Large intestine (tissue), 3 donors: Measurements from ENCODE around the gene ZNF70. TPM values are rescaled to one million over a fixed set of nuclear protein-coding genes. Genes with fewer than 3 reads are reported as not detected.
A peak's percentile ranks its signal among the peaks of the same experiment; 100 is the strongest.

Experiments
- DNase-seq, 2 donors: peaks; one replicate each; pipeline versions ENCODE4 v3.0.0 to v3.0.0-alpha.2; 2013
- H3K27ac ChIP-seq: one replicate; pipeline ENCODE4 v1.5.1; 2013; ENCODE audit warnings: low read length
- H3K27me3 ChIP-seq: 2 replicates; pipeline ENCODE4 v1.6.1; 2013; ENCODE audit warnings: low read length; ENCODE audit not compliant: control insufficient read depth, insufficient read depth
- H3K36me3 ChIP-seq: 2 replicates; pipeline ENCODE4 v1.6.1; 2013; ENCODE audit warnings: low read length; ENCODE audit not compliant: control insufficient read depth, insufficient read depth
- H3K4me1 ChIP-seq: one replicate; pipeline ENCODE4 v1.6.1; 2013; ENCODE audit warnings: low read length; ENCODE audit not compliant: control insufficient read depth, insufficient read depth
- H3K4me3 ChIP-seq: one replicate; pipeline ENCODE4 v1.5.1; 2013; ENCODE audit warnings: low read length
- H3K9me3 ChIP-seq: one replicate; pipeline ENCODE4 v1.6.1; 2013; ENCODE audit warnings: mild to moderate bottlenecking, low read depth, low read length, moderate library complexity; ENCODE audit not compliant: control insufficient read depth
- WGBS: methylation state at CpG from one replicate; pipeline ENCODE4 v1.1.5; 2013; ENCODE audit warnings: low lambda C conversion rate; ENCODE audit not compliant: insufficient coverage; 5-methylcytosine and 5-hydroxymethylcytosine counted together
- polyA plus RNA-seq: library from polyadenylated mRNA; unstranded; fragments of 120-200 nt; gene quantifications from one replicate; pipeline ENCODE4 v1.2.1, GENCODE V29; 2013

The ZNF70 gene
- polyA plus RNA-seq, 1 donor = 4.0 TPM

DNA sequence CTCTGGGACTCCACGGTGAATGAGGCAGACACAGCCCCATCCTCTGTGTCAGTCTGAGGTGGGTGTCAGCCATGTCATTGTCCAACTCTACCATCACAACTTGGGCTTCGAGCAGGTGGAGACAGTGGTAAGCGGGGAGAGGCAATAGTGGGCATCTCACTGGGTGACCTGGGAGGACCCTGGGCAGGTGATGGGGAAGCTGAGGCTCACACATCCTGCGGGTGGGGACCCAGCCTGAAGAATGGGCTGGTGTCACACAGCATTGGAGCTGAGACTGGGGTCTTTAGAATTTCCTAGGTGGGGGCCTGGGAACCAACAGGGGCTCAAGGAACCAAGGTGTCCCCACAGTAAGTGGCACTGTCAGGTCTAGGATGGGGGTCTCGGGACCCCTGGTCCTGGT, 28.8 kb upstream of the ZNF70 start:
- Histone ChIP-seq H3K27me3 (no peaks in the 10 kb centered on the region), H3K4me1 (peaks cover 63% of the 10 kb centered on the region), H3K4me3 (no peak overlapping the region), H3K27ac (no peak overlapping the region), H3K36me3 (no peaks in the 10 kb centered on the region), H3K9me3 (no peaks in the 10 kb centered on the region)
- no peak for DNase-seq
- WGBS = no CpG with 5 or more reads among the region's 5 CpGs

DNA sequence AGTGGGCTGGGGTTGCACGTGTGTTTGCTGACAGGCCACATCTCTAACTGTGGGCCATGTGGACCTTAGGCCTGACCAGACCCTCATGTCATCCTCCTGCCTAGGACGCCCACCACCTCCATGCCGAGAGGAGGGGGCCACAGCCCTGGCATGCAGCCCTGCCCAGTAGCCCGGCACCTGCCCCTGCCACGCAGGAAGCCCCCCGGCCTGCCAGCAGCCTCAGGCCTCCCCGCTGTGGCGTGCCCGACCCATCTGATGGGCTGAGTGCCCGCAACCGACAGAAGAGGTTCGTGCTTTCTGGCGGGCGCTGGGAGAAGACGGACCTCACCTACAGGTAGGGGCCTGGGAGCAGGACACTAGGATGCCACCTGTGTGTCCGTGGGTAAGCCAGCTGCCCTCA, 28.2 kb upstream of the ZNF70 start:
- DNase-seq = no peak
- no peak overlapping the region for H3K4me3 ChIP-seq

DNA sequence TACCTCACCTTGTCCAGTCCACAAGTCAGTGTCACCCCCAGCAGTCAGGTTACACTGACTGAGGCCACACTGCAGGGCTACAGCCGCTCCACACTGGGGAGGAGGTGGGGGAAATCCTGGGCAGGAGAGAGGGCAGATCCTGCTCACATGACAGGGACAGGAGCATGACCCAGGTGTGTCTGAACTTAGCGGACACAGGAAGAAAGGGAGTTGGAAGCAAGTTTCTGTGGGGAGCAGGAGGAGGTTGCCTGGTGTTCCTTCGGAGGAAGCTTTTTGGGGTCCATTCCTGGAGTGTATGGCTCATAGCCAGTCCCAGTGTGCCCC, 27.6 kb upstream of the ZNF70 start:
- WGBS = no CpG with 5 or more reads among the region's 3 CpGs
- peaks cover 63% of the 10 kb centered on the region for H3K4me1 ChIP-seq
- H3K27me3 ChIP-seq = no peaks in the 10 kb centered on the region
- DNase-seq = peak; percentile 69 to 75
- H3K27ac ChIP-seq = peak overlapping the region; percentile 44
- no peaks in the 10 kb centered on the region for H3K36me3 ChIP-seq
- no peak overlapping the region for H3K4me3 ChIP-seq
- no peaks in the 10 kb centered on the region for H3K9me3 ChIP-seq

More for the DNA sequence above, 28.2 kb upstream of the ZNF70 start:
- H3K27ac ChIP-seq = peak overlapping the region; percentile 44
- WGBS = no CpG with 5 or more reads among the region's 16 CpGs
- H3K4me1 ChIP-seq = peaks cover 63% of the 10 kb centered on the region
- no peaks in the 10 kb centered on the region for H3K27me3 ChIP-seq
- no peaks in the 10 kb centered on the region for H3K9me3 ChIP-seq
- no peaks in the 10 kb centered on the region for H3K36me3 ChIP-seq

DNA sequence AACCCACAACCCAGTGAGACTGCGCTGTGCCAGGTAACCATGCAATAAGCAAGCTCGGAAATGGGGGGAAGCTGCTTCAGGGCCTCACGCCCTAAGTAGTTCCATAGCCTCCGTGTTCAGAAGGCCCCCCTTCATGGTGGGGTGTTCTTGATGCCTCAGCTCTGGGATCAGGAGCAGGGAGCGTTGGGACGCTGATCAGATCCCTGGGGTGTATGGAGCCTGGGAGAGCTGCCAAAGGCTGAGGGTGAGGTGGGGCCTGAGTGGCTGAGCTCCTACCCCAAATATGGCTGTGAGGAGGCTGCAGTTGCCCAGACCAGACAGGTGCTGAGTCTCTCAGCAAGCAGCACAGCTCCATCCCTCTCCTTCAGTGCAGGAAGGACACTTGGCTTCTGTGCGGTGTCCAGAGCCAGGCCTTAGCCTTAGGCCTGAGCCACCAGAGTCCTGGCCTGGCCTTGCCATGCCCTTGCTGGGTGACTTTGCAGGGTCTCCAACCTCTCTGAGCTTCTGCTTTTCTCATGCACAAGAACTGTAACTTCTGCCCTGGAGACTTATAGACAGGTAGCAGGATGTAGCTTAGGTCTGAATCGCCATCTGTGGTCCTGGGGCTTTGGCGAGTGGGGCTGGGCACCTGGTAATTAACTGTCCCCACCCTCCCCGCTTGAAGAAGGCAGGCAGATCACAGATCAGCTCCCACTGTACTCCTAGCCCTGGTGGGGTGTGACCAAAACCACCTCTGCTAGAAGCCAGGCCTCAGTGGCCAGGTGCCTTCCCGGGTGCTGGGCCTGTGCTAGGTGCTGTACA, 27.1 kb upstream of the ZNF70 start:
- Histone ChIP-seq H3K4me1 (peaks cover 63% of the 10 kb centered on the region), H3K27ac (peak overlapping the region; percentile 2), H3K27me3 (peaks cover 2% of the 10 kb centered on the region), H3K36me3 (no peaks in the 10 kb centered on the region), H3K9me3 (no peaks in the 10 kb centered on the region), H3K4me3 (no peak overlapping the region)
- WGBS = 100% methylated on average over 1 of the region's 11 CpGs
- no peak for DNase-seq

DNA sequence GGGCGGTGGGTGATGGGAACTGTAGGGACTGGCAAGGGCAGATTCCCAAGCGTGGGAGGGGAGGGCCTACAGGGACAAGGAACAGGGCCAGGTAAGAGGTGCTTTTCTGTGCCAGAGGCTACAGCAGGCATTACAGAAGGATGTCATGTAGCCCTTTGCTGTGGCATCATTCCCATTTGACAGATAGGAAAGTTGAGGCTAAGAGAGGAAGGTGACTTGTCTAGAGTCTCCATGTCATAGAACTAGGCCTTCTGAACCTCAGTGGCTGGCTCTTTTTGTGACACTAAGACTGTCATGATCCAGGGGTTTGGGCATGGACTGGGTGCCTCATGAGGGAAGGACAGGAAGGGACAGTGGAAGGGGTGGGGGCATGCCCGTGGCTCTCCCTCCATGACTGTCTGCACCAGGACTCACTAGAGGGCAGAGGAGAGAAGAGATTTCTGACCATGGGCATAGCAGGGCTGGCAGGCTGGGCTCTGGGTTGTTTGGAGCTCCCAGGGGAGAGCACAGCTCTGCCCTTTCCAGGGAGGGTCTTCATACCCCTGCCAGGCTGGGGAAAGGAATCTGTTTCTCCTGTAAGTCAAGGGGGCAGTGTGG, 25.0 kb upstream of the ZNF70 start:
- no peaks in the 10 kb centered on the region for H3K9me3 ChIP-seq
- no CpG with 5 or more reads among the region's 3 CpGs for WGBS
- H3K4me3 ChIP-seq = no peak overlapping the region
- H3K27ac ChIP-seq = no peak overlapping the region
- peaks cover 2% of the 10 kb centered on the region for H3K27me3 ChIP-seq
- H3K36me3 ChIP-seq = no peaks in the 10 kb centered on the region
- no peak for DNase-seq
- H3K4me1 ChIP-seq = peaks cover 48% of the 10 kb centered on the region

DNA sequence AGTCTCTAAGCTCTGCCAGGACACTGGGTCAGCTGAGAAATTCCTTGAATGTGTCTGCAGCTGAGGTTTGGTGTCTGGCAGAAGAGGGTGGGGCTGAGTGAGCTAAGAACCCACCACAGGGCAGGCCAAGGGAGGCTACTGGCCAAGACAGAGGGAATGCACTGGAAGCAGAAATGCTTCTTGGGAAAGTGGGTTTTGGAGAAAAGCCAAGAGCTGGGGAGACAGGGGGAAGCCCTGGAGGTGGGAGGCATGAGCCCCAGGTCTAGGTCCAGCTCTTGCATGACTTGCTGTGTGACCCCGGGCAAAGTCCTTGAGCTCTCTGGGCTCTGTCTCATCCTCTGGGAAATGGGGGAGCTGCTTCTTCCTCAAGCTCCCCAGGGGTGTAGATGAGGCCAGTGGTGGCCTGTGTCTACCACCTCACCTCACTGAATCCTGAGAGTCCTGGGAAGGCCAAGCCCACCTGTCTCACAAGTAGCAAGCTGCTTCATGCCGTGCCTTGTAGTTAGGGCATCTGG, 24.1 kb upstream of the ZNF70 start:
- H3K36me3 ChIP-seq = no peaks in the 10 kb centered on the region
- peaks cover 2% of the 10 kb centered on the region for H3K27me3 ChIP-seq
- no CpG with 5 or more reads among the region's 2 CpGs for WGBS
- H3K27ac ChIP-seq = no peak overlapping the region
- H3K9me3 ChIP-seq = no peaks in the 10 kb centered on the region
- peaks cover 43% of the 10 kb centered on the region for H3K4me1 ChIP-seq
- H3K4me3 ChIP-seq = no peak overlapping the region
- no peak for DNase-seq

DNA sequence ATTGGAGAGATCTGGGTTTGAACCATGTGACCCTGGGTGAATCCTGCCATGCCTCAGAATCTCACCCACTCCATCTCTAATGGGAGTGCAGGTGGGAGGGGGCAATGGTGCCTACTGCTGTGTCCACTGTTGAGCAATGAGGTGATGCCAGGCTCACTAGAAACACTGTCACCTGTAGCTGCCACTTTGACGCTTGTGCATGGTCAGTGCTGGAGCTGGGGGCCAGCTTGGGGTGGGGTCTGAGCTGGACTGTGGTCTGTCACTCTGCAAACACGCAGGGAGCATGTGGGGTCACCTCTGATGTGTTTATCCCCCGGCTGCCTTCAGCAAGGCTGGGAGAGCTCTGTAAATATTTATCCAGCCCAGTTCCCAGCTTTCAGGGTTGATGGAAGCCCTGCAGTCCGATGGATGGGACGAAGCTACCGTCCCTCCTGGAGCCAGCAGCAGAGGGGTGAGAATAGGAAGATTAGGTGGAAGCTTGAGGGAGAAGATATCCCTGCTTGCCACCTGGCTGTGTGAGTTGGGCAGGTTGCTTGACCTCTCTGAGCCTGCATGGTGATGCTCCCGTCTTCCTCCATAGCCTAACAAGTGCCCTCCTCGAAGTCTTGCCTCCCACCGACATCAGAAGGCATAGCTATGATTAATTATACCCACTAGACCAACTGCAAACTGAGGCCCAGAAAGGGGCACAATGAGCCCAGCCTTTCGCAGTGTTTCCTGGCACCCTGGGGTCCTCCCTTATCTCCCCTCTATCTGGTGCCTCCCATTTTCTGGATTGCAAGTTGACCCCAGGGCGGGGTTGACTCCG, 23.4 kb upstream of the ZNF70 start:
- H3K27ac ChIP-seq = no peak overlapping the region
- H3K4me1 ChIP-seq = peaks cover 46% of the 10 kb centered on the region
- no peak for DNase-seq

DNA sequence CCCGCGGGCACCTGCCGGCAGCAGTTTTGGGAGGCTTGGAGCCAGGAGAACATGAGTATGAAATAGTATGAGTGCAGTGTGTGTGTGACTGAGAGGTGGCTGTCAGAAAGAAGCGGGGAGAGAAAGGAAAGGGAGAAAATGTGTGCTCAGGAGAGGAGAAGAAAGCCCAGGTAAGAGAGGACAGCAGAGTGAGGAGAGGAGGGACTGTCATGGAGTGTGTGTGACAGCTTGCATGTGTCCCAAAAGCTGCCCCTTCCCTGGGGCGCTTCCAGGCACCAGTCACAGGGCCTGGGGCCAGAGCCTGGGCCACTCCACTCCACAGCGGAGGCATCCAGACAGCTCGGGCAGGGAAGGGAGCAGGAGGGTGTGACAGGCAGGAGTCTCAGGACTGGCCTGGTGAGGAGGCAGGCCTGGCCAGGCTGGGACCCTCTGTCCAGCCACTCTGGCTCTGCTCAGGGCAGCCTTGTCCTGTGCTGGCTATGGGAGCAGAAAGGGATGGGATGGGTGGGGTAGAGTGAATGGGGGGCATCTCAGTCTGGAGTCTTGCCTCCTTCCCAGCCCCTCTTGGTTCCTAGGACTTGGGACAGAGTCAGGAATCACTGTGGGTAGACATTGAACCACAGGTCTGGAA, 22.7 kb upstream of the ZNF70 start:
- Histone ChIP-seq H3K9me3 (no peaks in the 10 kb centered on the region), H3K4me3 (peak overlapping the region; percentile 41), H3K27me3 (peaks cover 2% of the 10 kb centered on the region), H3K27ac (no peak overlapping the region), H3K36me3 (no peaks in the 10 kb centered on the region), H3K4me1 (peaks cover 46% of the 10 kb centered on the region)
- no peak for DNase-seq
- 42% methylated on average over 4 of the region's 7 CpGs for WGBS

More for the DNA sequence above, 23.4 kb upstream of the ZNF70 start:
- no peak overlapping the region for H3K4me3 ChIP-seq
- WGBS = no CpG with 5 or more reads among the region's 12 CpGs
- no peaks in the 10 kb centered on the region for H3K36me3 ChIP-seq
- H3K27me3 ChIP-seq = peaks cover 2% of the 10 kb centered on the region
- H3K9me3 ChIP-seq = no peaks in the 10 kb centered on the region

DNA sequence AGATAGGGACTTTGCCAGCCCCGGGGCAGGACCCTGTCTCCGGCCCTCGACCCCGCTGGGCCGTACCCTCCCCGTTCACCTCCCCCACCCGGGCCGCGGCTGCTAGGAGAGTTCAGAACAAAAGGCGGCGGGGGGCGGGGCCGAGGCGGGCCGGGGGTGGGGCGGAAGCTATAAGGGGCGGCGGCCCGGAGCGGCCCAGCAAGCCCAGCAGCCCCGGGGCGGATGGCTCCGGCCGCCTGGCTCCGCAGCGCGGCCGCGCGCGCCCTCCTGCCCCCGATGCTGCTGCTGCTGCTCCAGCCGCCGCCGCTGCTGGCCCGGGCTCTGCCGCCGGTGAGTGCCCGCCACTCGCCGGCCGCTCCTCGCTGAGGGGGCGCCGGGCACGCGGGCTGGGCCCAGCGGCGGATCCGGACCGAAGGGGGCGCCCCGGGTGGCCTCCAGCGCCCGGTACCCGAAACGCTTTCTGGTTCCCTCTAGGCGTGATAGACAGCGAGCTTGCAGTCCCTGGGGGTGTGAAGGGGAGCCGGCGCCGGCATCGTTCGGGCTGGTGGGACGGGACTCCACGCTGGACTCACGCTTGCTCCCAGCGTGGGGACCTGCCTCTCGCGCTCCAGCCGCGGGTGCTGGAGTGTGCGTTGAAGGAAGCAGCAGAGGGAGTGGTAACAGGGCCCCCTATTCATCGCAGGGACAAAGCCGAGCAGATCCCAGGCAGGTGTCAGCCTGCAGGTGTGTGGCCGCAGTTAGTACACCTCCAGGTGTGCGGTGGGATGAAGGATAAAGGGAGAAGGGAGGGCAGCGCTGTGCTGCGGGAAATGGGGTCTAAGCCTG, 21.9 kb upstream of the ZNF70 start, which contains the start of gene MMP11:
Gene MMP11 (plus strand): TSS at position 201 of the 825 bp plus-strand sequence. CDS start 22 bp downstream, at position 223.
- H3K9me3 ChIP-seq = no peaks in the 10 kb centered on the region
- peak within 1 kb of the TSS; percentile 41 for H3K4me3 ChIP-seq
- H3K4me1 ChIP-seq = peaks cover 39% of the 10 kb centered on the region
- peaks cover 2% of the 10 kb centered on the region for H3K27me3 ChIP-seq
- no CpG with 5 or more reads among the region's 79 CpGs for WGBS
- no peaks in the 10 kb centered on the region for H3K36me3 ChIP-seq
- H3K27ac ChIP-seq = no peak within 1 kb of the TSS
- peak in 1 of 2 donors; percentile 55 for DNase-seq
